Activated CD8-positive, alpha-beta T cell treated with anti-CD3 and anti-CD28 coated beads, Interleukin-2, amount 10 ng/mL, durations not matched to agents 7 days and 5 days (primary cell): ENCODE data around the gene HEXIM1. TPM values are rescaled to one million over a fixed set of nuclear protein-coding genes. Genes with fewer than 3 reads are reported as not detected.

Experiments used
- ATAC-seq: fragments of 150-1000 bp; cut with Tn5 transposase; one replicate; pipeline ENCODE4 v1.10.0; 2021; ENCODE audit warnings: moderate library complexity
- CTCF ChIA-PET: fragments of 350-600 bp; sonication (Branson Sonifier 250); formaldehyde crosslinking; loops from one replicate; lab custom pipeline; 2021; ENCODE audit warnings: antibody characterized with exemption; lab: Charles Lee
- POLR2A ChIA-PET: fragments of 350-600 bp; sonication (Branson Sonifier 250); formaldehyde crosslinking; loops from one replicate; lab custom pipeline; 2021; ENCODE audit warnings: antibody characterized with exemption; lab: Charles Lee
- DNase-seq: peaks from one replicate; pipeline ENCODE4 v3.0.0-alpha.2; 2020
- H3K27ac Mint-ChIP-seq: one replicate; pipeline ENCODE4 v1.8.0; 2021; ENCODE audit warnings: mild to moderate bottlenecking, mixed read lengths
- H3K27me3 Mint-ChIP-seq: one replicate; pipeline ENCODE4 v1.8.0; 2021; ENCODE audit warnings: low read depth, mixed read lengths
- H3K36me3 Mint-ChIP-seq: one replicate; pipeline ENCODE4 v1.8.0; 2021; ENCODE audit warnings: low read depth, mixed read lengths
- H3K4me1 Mint-ChIP-seq: one replicate; pipeline ENCODE4 v1.8.0; 2021; ENCODE audit warnings: low read depth, mixed read lengths
- H3K4me3 Mint-ChIP-seq: one replicate; pipeline ENCODE4 v1.8.0; 2021; ENCODE audit warnings: mild to moderate bottlenecking, mixed read lengths
- H3K9me3 Mint-ChIP-seq: one replicate; pipeline ENCODE4 v1.8.0; 2022; ENCODE audit warnings: mixed read lengths; ENCODE audit not compliant: insufficient read depth
- total RNA-seq, 2 experiments: library from RNA; stranded (reverse); gene quantifications; one replicate each; pipeline ENCODE4 v1.2.3, GENCODE V29; 2021

The HEXIM1 gene
- total RNA-seq, 2 experiments from 2014 or later: 29.2 to 29.4 TPM

DNA sequence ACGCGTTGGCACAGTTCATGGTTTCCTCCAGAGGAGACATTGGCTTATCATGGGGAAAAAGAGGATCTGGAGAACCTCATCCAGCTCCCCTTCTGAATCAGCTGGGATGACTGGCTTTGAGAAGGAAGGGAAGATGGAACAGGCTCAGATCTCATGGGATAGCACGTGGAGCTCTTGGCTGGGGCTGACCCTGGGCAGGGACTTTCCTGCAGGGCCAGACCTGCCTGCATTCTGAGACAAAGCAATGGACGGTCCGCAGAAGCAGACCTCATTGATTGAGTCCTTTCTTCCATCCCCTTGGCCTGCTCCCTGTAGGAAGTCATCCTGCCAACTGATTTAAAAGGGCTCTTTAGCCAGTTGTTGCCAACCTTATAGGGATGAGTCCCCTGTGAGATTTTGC lies 42.2 kb upstream of the HEXIM1 start:
- ATAC-seq: no peak
- H3K27ac Mint-ChIP-seq: no peak overlapping the region
- CTCF ChIA-PET: interaction anchor here (0.7 to 1.1 kb wide), 3 partner anchors 24 to 92 kb away, joined by 3 read pairs; partner anchors contain the start of gene ACBD4

DNA sequence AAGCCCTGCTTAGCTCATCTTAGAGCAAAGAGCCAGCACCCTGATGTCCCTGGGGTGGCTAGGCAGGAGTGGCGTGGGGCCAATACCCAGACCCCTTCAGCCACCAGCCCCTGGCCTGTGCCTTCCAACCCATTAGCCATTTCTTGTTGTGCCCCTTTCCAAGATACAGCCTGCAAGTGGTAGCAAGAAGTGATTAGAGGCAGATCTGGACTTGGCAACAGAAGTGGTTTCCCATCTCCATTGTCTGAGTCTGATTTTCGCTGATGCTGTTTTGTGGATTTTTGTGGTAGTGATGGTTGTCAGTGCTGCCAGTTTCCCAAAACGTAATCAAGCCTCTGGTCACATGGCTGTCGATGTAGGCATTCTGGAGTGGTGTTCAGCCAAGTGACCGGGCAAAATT lies 41.7 kb upstream of the HEXIM1 start:
- H3K36me3 Mint-ChIP-seq: peaks cover 43% of the 10 kb centered on the region
- DNase-seq (no peak), ATAC-seq (no peak)
- CTCF ChIA-PET: interaction anchor here (1.1 kb wide), 1 partner anchor 29 kb away, joined by 3 read pairs; the partner anchor contains the start of gene ACBD4
- no peaks in the 10 kb centered on the region for H3K27me3 Mint-ChIP-seq
- no peak overlapping the region for H3K27ac Mint-ChIP-seq
- POLR2A ChIA-PET: interaction anchor here (1.4 kb wide), 1 partner anchor 12 kb away, joined by 3 read pairs; no protein-coding TSS in a partner anchor
- no peaks in the 10 kb centered on the region for H3K4me1 Mint-ChIP-seq
- H3K4me3 Mint-ChIP-seq: no peak overlapping the region
- no peaks in the 10 kb centered on the region for H3K9me3 Mint-ChIP-seq

More for the DNA sequence above, 42.2 kb upstream of the HEXIM1 start:
- Mint-ChIP-seq H3K4me1 (no peaks in the 10 kb centered on the region), H3K27me3 (no peaks in the 10 kb centered on the region), H3K4me3 (no peak overlapping the region), H3K36me3 (peaks cover 44% of the 10 kb centered on the region), H3K9me3 (no peaks in the 10 kb centered on the region)
- DNase-seq: no peak
- POLR2A ChIA-PET: interaction anchor here (1.4 kb wide), 1 partner anchor 12 kb away, joined by 3 read pairs; no protein-coding TSS in a partner anchor

DNA sequence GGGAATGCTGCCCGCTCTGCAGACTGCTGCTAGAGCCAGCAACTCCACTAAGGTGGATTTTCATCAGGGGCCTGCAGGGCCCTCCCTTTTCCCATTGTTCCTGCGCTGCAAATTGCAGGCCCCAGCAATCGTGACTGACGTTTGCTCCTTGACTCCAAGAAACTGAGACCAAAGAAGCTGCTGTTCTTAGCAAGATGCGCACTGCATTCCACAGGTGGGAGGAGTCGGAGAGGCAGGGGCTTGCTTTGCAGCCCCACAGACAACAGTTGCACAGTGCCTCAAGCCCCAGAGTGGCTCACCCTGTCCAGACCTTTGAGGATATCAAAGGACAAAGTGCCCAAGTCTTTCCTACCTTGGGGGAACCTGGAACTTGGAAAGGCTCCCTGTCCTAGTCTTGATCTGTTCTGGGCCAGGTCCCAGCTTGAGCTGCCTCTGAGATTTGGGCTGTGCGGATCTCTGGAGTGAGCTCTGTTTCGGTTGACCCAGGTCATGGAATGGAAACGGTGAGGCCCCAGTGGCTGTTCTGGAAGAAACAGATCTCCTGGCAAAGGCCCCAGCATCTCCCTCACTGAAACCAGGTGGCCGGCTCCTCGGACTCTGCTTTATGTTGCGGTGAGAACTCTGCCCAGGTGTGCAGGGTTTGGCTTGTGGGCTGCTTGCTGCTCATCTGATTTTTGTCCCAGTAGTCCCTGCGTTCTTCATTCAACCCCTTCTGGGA lies 40.8 kb upstream of the HEXIM1 start:
- Mint-ChIP-seq H3K27me3 (no peaks in the 10 kb centered on the region), H3K4me1 (no peaks in the 10 kb centered on the region), H3K9me3 (no peaks in the 10 kb centered on the region), H3K27ac (no peak overlapping the region), H3K4me3 (no peak overlapping the region), H3K36me3 (peaks cover 37% of the 10 kb centered on the region)
- CTCF ChIA-PET: interaction anchor here (1.3 to 3.2 kb wide), 4 partner anchors 8 to 229 kb away, joined by 3 to 12 read pairs (median 4); partner anchors contain the start of gene ACBD4
- ATAC-seq: no peak
- POLR2A ChIA-PET: no interaction called here
- no peak for DNase-seq

DNA sequence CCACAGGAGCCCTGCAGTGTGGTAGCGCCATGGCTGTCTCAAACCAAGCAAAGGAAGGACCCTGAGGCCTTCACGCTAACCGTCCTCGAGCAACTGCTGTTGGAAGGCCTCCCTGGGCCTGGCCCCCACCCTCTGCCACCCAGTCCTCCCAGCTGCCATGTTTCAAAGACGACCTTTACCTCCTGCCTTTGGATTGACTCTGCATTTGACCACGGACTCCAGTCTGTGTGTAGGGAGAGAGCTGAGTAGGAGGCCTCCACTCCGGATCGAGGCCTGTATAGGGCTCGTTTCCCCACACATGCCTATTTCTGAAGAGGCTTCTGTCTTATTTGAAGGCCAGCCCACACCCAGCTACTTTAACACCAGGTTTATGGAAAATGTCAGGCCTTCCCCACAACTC lies 40.2 kb upstream of the HEXIM1 start:
- Mint-ChIP-seq H3K27ac (no peak overlapping the region), H3K4me1 (no peaks in the 10 kb centered on the region), H3K27me3 (no peaks in the 10 kb centered on the region), H3K36me3 (peaks cover 31% of the 10 kb centered on the region), H3K4me3 (no peak overlapping the region), H3K9me3 (no peaks in the 10 kb centered on the region)
- POLR2A ChIA-PET: interaction anchor here (0.6 kb wide), 1 partner anchor 47 kb away, joined by 3 read pairs; the partner anchor contains the start of gene NMT1
- CTCF ChIA-PET: interaction anchor here (1.3 to 3.2 kb wide), 5 partner anchors 9 to 230 kb away, joined by 3 to 12 read pairs (median 5); partner anchors contain the start of gene ACBD4
- DNase-seq (no peak), ATAC-seq (no peak)

DNA sequence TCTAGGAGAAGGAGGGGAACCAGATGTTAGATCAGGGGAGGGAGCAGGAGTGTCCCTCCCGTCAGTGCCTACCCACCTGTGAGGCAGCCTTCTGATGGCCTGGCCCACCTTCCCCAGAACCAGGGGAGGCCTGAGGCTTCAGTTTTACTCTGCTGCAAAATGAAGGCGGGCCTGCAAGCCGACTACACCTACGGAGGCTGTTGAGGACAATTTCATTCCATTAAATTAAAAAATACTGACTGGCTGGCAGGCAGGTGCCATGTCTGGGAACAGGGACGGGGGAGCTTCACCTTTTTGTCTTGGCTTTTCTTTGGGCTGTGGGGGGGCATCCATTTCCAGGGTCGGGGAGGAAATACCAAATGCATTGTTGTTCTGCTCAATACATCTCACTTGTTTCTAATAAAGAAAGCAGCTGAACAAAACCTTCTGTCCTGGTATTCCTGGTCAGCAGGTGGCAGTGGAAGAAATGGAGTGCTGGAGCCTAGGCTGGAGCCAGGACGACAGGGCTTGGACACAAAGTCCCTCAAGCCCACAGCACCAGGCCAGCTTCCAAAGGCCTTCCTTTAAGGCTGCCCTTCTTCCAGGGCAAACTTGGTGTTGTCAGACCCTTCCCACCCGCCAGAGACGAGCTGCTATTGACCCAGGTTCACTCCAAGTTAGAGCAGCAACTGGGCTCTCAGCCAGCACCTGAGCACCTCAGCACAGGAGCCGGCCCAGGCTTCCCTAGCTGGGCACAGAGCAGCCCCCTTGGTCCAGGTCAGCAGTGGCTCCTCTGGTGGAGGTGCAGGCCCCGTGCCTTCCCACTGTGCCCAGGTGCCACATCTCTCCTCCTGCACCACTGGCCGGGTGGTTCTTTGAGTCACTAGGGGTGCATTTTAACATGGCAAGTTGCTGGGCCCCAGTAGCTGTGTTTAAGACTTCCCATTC lies 39.4 kb upstream of the HEXIM1 start:
- Mint-ChIP-seq H3K9me3 (no peaks in the 10 kb centered on the region), H3K27ac (no peak overlapping the region), H3K36me3 (peaks cover 26% of the 10 kb centered on the region), H3K4me1 (no peaks in the 10 kb centered on the region), H3K4me3 (no peak overlapping the region), H3K27me3 (no peaks in the 10 kb centered on the region)
- ChIA-PET CTCF (interaction anchor here (1.3 to 3.2 kb wide), 5 partner anchors 9 to 230 kb away, joined by 3 to 12 read pairs (median 5); partner anchors contain the start of gene ACBD4), POLR2A (interaction anchor here (0.6 to 0.7 kb wide), 2 partner anchors 12 to 48 kb away, joined by 3 read pairs; partner anchors contain the start of gene NMT1)
- no peak for ATAC-seq
- no peak for DNase-seq

DNA sequence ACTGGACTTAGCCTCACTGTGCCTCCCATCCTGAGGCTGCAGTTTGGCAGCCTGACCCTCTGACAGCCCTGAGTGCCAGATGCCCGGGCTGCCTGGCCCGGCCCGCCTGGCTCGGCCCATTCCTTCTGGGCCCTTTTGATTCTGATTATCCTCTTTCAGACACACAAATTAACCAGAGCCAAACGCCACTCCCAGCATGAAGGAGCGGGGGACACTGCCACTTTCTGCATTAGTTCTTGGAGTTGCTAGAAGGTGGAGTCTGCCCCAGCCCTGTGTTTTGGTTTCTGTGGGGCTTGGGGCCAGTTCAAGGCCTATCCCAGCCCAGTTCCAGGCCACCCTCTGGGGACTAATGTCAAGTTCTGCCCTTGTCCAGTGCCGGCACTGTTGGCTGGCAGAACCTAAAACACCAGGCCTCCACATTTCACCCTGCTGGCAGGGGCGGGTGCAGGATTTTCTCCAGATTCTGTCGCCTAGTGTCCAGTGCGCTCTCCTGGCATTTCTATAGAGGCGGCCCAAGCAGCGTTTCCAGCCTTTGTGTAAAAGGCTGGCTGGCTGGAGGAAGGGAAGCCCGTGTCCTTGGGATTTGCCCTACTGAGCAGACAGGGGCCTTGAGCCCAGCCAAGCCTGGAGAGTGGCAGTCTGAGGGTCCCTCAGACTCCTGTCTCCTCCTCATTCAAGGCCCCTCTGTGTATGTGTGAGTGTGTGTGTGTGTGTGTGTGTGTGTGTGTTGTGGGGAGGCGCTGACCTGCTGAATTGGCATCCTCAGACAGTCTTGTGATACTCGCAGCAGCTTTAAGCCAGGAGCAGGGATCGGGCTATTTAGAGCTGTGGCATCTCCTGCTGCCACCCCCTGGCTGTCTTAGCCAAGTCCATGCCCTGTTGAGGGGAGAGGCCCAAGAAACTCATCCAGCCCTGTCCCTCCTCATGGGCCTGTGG lies 37.3 kb upstream of the HEXIM1 start:
- ChIA-PET CTCF (interaction anchor here (1.1 kb wide), 1 partner anchor 24 kb away, joined by 4 read pairs; the partner anchor contains the start of gene ACBD4), POLR2A (no interaction called here)
- peaks cover 10% of the 10 kb centered on the region for H3K36me3 Mint-ChIP-seq
- no peak overlapping the region for H3K27ac Mint-ChIP-seq
- DNase-seq: no peak
- H3K4me1 Mint-ChIP-seq: no peaks in the 10 kb centered on the region
- no peaks in the 10 kb centered on the region for H3K27me3 Mint-ChIP-seq
- H3K9me3 Mint-ChIP-seq: no peaks in the 10 kb centered on the region
- no peak overlapping the region for H3K4me3 Mint-ChIP-seq
- ATAC-seq: no peak

DNA sequence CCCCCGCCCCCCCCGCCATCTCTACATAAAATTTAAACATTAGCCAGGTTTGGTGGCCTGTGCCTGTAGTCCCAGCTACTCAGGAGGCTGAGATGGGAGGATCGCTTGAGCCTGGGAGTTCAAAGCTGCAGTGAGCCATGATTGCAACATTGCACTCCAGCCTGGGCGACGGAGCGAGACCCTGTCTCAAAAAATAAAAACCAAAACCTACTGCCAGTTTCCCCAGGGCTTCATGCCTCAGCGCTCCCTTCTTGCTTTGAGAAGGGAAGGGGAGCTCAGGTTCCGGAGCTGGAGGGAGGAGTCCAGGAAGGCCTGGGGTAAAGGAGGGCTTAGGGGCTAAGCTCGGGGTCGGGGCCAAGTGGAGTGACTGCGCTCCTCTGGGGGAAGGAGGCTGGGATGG lies 36.4 kb upstream of the HEXIM1 start:
- ChIA-PET POLR2A (interaction anchor here (1.2 kb wide), 1 partner anchor 9 kb away, joined by 3 read pairs; no protein-coding TSS in a partner anchor), CTCF (interaction anchor here (1.1 kb wide), 1 partner anchor 23 kb away, joined by 4 read pairs; the partner anchor contains the start of gene ACBD4)
- no peaks in the 10 kb centered on the region for H3K27me3 Mint-ChIP-seq
- DNase-seq (no peak), ATAC-seq (no peak)
- H3K4me3 Mint-ChIP-seq: no peak overlapping the region
- H3K36me3 Mint-ChIP-seq: peaks cover 4% of the 10 kb centered on the region
- no peaks in the 10 kb centered on the region for H3K9me3 Mint-ChIP-seq
- H3K27ac Mint-ChIP-seq: no peak overlapping the region
- H3K4me1 Mint-ChIP-seq: no peaks in the 10 kb centered on the region

DNA sequence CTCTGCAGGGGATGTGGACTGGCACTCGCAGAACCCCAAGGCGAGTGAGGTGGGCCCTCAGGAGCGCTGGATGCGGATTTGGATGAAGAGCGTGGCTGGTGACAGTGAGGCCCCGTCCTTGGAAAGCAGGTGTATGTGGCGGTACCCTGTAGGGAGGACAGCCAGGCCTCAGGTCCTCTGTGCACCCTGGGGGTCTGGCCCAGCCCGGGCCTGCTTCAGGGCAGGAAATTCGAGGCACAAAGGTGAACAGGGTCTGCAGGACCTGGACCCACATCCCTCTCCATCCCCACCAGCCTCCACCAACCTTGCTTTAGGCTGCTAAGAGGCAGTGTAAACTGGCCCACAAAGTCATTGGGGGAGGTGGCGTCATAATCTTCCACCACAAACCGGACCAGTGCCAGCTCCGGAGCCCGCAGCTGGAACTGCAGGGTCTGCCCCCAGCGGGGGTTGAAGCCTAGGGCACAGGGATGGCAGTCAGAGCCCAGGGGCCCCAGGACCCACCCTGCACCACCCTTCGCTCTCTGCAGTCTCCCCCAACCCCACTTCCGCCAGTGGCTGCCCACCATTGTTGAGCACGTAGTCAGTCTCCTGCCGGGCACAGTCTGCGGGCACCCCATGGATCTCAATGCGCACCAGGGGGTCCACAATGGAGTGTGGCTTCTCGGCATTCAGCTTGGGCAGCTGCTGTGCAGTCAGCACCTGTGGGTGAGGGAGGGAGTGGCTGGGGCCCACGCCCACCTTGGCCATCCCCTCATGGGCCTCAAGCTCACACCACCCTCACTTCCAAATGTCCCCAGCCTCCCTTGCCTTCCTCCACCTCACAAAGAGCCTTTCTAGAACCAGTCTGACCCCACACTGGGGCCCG lies 35.5 kb upstream of the HEXIM1 start:
- Mint-ChIP-seq H3K27ac (no peak overlapping the region), H3K36me3 (peaks cover 3% of the 10 kb centered on the region), H3K4me1 (no peaks in the 10 kb centered on the region), H3K4me3 (no peak overlapping the region), H3K9me3 (no peaks in the 10 kb centered on the region), H3K27me3 (no peaks in the 10 kb centered on the region)
- ATAC-seq (no peak), DNase-seq (no peak)
- ChIA-PET CTCF (no interaction called here), POLR2A (interaction anchor here (1.2 kb wide), 1 partner anchor 10 kb away, joined by 3 read pairs; no protein-coding TSS in a partner anchor)

DNA sequence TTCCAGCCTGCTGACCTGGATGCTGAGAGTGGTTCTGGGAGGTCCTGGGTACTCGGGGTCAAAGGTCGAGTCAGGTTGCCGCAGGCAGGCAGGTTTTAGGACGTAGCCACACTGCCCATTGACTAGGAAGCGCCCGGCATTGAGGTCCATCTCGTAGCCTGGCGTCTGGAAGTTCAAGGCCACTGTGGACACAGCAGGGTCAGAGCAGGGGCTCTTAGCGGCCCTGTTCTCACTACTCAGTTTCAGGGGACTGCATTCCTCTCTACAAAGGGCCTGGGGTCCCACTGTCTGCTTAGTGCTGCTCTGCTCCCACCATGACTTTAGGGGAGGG lies 34.9 kb upstream of the HEXIM1 start:
- Mint-ChIP-seq H3K4me3 (no peak overlapping the region), H3K4me1 (no peaks in the 10 kb centered on the region), H3K36me3 (peaks cover 2% of the 10 kb centered on the region), H3K27me3 (no peaks in the 10 kb centered on the region), H3K27ac (no peak overlapping the region), H3K9me3 (no peaks in the 10 kb centered on the region)
- DNase-seq (no peak), ATAC-seq (no peak)
- POLR2A ChIA-PET: no interaction called here
- CTCF ChIA-PET: no interaction called here
